Nucleus accumbens (tissue), 56 donors: ENCODE measurements around the gene ZIC4.
A peak's percentile ranks its signal among the peaks of the same experiment; 100 is the strongest.

ENCODE experiments used
- DNase-seq, 56 donors: peaks; one replicate each; lab custom pipeline; 2025; lab: John Stamatoyannopoulos, UW

ZIC4 gene

DNA sequence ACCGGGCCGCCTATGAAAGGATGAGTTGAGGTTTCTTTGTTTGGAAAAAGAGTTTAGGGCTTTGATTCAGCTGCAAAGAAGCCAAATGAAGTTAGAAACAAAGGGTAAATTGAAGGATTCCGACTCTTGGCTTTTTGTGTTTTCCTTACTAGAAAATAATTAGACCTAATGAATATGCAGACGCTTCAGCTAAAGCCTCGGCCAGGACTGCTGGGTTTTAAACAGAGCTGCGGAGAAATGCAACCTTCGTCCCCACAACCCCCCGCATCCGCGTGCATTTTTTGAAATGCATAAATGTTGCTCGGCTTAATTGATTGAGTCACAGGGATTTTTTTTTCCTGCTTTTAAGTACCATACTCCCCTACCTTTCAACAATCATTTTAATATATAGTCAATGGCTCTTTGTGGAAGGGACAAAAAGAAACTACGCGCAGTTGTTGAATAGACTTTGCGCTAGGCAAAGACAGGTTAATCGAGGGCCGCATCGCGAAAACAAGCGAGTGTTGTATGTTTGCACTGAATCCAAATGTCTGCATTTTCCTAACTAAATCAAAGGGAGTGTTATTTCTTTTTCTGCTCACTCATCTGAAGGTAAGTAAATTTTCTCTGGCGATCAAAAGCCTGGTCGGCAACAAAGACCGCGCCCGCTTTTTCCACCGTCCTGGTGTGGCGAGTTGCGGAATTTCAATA lies 1.3 kb upstream of the ZIC4 start:
- DNase-seq = no peak

DNA sequence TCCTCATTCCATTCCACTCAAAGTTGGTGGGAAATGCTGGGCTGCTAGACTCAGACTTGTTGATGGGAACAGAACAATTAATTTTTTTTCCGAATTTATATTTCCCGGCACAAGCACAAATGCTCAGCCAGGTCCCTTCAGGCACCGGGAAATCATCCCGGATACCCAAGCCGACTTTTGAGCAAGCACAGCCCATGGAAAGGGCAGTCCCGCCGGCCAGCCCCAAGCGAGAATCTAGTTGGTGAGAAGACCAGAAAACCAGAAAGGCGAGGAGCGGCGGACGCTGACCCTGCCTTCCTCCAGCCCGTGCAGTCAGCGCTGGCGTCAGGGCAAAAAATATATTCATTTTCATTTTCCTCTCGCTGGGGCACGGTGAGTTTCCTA lies 763 bp upstream of the ZIC4 start:
- peak in 4 of 56 donors; percentile 13 to 29 (median 24) for DNase-seq

GRCh38 chr3:147405231-147406027 lies 914 bp downstream of the ZIC4 start:
- no peak for DNase-seq

GRCh38 chr3:147404800-147405230 lies 1.5 kb downstream of the ZIC4 start:
- no peak for DNase-seq

DNA sequence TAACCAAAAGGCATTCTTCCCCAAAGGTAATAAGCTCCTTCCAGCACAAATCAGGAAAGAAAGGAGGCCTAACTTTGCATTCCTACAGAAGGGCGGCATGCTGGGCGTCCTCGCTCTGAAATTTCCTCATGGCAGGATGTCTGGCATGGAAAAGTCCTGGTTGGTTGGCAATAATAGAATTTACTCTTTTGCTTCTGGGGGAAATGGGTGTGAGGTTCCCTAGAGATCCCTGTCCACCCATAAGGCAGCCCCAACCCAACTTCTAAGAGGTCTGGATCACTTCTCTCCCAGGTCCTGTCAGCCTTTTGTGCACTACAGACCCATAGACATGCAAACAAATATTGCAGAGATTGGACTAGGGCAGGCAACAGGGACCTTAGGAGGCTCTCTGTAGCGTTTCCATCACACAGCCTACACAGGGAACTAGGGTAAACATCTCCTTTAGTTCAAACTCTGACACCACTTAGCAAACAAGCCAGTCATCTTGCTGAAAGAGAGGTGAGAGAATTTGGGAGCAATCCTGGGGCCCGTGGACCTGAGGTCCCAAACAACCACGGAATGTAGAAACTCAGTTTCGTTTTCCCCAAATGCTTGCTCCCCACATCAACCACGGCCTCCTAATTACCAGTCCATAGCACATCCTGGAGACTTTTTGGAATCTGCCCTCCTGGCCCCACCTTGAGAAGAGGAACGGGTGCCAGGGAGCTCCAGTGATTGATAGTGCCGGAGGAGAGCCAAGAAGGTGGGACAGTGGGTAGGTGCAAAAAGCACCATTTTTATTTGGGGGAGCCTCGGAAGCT lies 2.1 kb downstream of the ZIC4 start:
- DNase-seq = no peak

GRCh38 chr3:147403511-147403910 lies 2.8 kb downstream of the ZIC4 start:
- no peak for DNase-seq

DNA sequence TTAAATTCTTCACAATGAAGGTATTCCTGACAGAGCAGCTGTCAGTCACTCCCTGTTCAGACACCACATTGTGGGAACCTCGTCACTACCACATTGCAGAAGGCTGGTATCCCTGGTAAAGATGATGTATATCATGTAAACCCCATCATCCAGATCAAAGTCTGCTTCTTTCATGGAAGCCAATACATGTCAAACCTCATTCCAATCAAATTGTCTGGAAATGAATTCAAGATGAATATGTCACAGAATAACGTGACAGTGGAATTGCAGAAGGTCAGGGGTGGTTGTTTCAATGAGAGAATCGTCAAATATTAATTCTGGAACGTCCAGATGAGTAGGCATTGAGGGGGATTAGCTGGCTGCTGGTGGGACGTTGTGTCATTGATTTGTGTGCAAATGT lies 4.2 kb downstream of the ZIC4 start:
- DNase-seq = no peak

DNA sequence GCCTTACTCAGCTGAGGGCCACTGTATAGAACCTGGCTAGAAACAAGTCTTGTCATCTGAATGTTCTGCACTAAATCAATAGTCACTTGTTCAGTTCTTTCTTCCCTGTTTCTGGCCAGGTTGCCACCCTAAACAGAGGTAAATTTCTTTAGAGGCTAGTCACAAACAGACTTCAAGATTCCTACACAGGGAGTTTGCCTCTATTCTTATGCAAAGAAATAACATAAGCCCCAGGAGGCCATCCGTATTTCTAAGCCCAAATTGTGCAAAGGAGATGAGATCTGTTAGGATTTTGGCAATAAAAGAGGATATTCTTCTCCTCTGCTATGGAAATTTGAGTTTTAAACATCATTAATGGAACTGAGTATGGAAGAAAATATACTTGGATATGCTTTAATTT lies 4.9 kb downstream of the ZIC4 start:
- DNase-seq = no peak

GRCh38 chr3:147400999-147401398 lies 5.3 kb downstream of the ZIC4 start:
- no peak for DNase-seq

DNA sequence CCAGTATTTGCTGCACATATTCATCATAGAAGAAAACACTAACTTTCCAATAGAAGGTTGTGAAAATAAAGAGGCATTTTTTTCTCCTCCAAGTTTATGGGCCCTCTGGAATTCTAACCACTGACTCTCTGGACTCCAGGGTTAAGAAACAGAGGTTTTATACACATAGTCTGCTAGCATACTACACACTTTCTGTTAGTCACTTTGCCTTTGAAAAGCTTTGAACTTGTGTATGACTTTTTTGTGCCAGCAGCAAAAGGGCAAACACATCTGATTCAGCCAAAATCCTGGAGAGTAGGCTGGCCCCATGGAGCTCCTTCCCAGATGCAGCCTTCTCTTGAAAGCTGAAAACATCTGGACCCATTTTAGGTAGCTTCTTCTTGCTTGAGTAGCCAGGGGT lies 6.2 kb downstream of the ZIC4 start:
- no peak for DNase-seq

- no peak for DNase-seq
These were observed 7.4 kb downstream of the ZIC4 start for GRCh38 chr3:147398813-147399534.

DNA sequence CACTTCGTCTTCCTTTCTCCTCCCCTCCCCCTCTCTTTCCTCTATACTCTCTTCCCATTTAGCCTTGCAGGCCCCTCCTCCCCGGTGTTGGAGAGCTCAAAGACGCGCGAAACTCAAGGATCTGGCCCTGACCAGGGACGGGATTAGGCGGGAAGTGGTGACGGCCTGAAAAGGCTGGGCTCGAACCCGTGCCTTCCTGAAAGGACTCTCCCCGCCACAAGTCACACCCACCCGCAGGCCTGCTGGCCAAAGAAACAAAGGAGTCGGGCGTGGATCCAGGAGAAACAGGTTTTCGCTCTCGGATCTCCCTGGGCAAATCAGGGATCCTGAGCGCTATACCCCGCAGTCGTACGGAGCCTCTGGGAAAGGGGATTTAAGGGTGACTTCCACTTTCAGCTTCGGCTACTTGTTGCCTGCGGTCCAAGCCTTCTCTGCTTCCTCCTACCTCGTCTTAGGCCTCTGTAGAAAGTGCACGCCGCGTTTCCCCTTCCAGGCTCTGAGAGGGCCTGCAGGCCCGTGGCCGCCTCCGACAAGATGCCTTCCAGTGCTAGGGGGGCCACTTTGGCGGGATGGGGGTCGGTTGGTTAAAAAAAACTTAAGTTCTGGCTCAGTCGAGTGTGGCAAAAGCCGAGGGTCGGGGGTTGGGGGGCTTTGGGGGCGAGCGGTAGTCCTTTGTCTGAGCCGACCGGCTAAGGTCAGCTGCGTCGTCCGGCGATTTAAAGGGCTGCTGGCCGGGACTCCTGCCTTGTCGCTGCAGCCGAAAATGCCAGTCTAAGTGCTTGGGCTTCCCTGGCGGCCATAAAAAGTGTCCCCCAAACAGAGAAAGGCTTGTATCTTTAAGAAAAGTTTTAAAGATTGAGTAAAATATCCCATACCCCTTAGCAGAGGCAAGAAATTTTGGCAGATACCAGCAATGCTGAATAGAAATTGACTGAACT lies 8.2 kb downstream of the ZIC4 start:
- no peak for DNase-seq

GRCh38 chr3:147397155-147397874 lies 9.0 kb downstream of the ZIC4 start:
- DNase-seq = peak in 21 of 56 donors; percentile 14 to 83 (median 44)

- DNase-seq = no peak
These were observed 9.7 kb downstream of the ZIC4 start for GRCh38 chr3:147396712-147397046.

- no peak for DNase-seq
These were observed 10.2 kb downstream of the ZIC4 start for GRCh38 chr3:147395899-147396711.

DNA sequence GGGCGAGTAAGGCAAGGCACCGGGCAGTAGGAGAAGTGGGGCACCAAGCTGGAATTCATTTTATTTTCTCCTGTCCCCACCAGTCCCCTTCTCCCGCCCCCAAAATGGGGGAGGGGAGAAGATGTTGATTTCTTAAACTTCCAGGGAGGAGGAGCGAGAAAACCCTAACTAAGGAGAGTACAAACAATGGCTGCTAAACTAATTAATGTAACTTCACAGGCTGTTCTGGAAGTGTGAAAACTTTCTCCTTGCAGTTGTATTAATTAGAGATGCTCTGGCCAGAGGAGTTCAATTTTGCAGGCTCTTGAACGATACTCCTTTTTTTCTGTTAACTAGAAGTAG lies 11.5 kb downstream of the ZIC4 start:
- no peak for DNase-seq

DNA sequence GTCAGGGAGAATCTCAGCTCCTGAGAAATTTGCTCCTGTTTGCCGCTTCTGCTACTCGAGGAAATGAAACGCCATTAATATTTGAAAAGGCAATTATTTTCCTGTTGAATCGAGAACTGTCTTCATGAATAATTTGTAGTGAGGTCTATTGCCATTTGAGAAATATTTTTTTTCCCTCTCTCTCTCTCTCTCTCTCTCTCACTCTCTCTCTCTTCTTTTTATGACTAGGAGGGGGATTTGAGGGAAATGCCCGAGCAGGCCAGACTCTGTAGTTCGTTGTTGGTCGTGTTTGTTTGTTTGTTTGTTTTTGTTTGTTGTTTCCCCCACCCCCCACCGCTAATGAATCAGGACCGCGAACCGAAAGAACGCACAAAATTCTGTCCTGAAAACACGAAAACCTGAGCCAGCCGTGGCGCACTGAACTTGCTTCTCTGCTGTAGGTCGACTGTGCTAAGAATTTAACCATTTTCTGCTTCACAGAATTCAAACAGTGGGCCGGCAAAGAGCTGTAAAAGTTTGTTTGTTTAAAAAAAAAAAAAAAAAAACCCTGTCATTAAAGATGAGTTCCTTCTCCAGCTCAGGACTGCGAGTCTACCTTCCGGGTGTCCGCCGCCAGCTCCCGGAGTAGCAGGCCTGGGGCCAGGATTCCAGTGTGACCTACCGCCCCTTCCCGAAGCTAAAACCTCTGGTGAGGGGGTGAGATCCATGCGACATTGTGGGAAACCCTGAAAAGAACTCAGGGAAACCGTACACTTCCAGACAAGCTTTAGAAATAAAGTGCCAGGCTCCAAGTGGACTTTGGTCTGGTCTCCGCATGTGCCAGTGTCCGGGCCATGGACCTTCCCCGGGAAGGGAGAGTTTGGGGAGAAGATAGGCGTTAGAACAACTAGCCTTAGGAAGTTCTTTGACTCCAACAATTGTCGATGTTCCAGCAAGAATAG lies 12.1 kb downstream of the ZIC4 start:
- peak in 2 of 56 donors; percentile 18 to 30 for DNase-seq
